ENCODE measurements around the gene ATXN3L. TPM values are rescaled to one million over a fixed set of nuclear protein-coding genes. Genes with fewer than 3 reads are reported as not detected.
"Not testable (repeated sequence)": the region's sequence is repeated elsewhere in the genome, so short reads cannot be mapped to it uniquely, and the experiment has no call there.

The ATXN3L gene
- total RNA-seq, 4 donors from 2014 or later = not detected

GRCh38 chrX:13307041-13307440 is 12.8 kb downstream of the ATXN3L start:
- Histone ChIP-seq H3K4me1 (no peaks in the 10 kb centered on the region), H3K27me3 (no peaks in the 10 kb centered on the region), H3K4me3 (no peak overlapping the region), H3K27ac (no peak overlapping the region), H3K36me3 (no peaks in the 10 kb centered on the region), H3K9me3 (no peaks in the 10 kb centered on the region)
- in situ Hi-C loops (cut with MboI; ENCODE audit: low pct_ligation_motif_present in 1 of 4, low pct_unique_long_range_greater_than_20kb in 1 of 4, low sequenced_read_pairs in 3 of 4) (no loop called here), intact Hi-C loops (cut with DNase I; ENCODE audit: low total_unique reads) (no loop called here)
- TF ChIP-seq, protein P1, sequence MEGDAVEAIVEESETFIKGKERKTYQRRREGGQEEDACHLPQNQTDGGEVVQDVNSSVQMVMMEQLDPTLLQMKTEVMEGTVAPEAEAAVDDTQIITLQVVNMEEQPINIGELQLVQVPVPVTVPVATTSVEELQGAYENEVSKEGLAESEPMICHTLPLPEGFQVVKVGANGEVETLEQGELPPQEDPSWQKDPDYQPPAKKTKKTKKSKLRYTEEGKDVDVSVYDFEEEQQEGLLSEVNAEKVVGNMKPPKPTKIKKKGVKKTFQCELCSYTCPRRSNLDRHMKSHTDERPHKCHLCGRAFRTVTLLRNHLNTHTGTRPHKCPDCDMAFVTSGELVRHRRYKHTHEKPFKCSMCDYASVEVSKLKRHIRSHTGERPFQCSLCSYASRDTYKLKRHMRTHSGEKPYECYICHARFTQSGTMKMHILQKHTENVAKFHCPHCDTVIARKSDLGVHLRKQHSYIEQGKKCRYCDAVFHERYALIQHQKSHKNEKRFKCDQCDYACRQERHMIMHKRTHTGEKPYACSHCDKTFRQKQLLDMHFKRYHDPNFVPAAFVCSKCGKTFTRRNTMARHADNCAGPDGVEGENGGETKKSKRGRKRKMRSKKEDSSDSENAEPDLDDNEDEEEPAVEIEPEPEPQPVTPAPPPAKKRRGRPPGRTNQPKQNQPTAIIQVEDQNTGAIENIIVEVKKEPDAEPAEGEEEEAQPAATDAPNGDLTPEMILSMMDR (IDR thresholded peaks at IDR 0.05) = no peak
- no peak for TF ChIP-seq EP300 (IDR thresholded peaks at IDR 0.05; ENCODE audit: low read depth)
- no peak for TF ChIP-seq POLR2AphosphoS5 (IDR thresholded peaks at IDR 0.05)
- 76 to 84% methylated on average over 2 of the region's 2 CpGs for WGBS, 2 donors (ENCODE audit: low coverage in 1 of 2)
- DNase-seq = no peak

- no peak for TF ChIP-seq EP300 (IDR thresholded peaks at IDR 0.05; ENCODE audit: low read depth)
- TF ChIP-seq POLR2AphosphoS5 (IDR thresholded peaks at IDR 0.05) = no peak
- TF ChIP-seq, protein P1 (IDR thresholded peaks at IDR 0.05) = no peak
- TF ChIP-seq POLR2A (IDR thresholded peaks at IDR 0.05) = no peak
- intact Hi-C loops (cut with DNase I; ENCODE audit: low total_unique reads) = no loop called here
- no peaks in the 10 kb centered on the region for H3K36me3 ChIP-seq
- 70% methylated on average over 2 of the region's 2 CpGs; no CpG with 5 or more reads in 1 of the 2 donors for WGBS, 2 donors (ENCODE audit: low coverage in 1 of 2)
- H3K4me3 ChIP-seq = no peak overlapping the region
- DNase-seq = no peak
- H3K27ac ChIP-seq = no peak overlapping the region
- no peaks in the 10 kb centered on the region for H3K9me3 ChIP-seq
- in situ Hi-C loops (cut with MboI; ENCODE audit: low pct_ligation_motif_present in 1 of 4, low pct_unique_long_range_greater_than_20kb in 1 of 4, low sequenced_read_pairs in 3 of 4) = no loop called here
- no peaks in the 10 kb centered on the region for H3K27me3 ChIP-seq
- no peaks in the 10 kb centered on the region for H3K4me1 ChIP-seq
Measured at GRCh38 chrX:13305108-13305507, 14.7 kb downstream of the ATXN3L start.

DNA sequence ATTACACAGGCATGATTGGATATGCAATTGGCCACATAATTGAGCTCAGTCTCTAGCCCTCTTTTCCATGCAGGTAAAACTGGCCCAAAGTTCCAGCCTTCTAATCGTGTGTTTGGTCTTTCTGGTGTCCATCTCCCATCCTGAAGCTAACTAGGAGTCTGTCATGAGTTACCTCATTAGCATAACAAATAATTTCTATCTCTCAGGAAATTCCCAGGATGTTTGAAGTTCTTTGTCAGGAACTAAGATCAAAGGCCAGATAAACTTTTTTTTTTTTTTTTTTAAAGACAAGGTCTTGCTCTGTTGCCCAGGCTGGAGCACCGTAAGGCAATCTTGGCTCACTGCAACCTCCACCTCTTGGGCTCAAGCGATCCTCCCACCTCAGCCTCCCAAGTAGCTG is 15.8 kb downstream of the ATXN3L start:
- in situ Hi-C loops (cut with MboI; ENCODE audit: low pct_ligation_motif_present in 1 of 4, low pct_unique_long_range_greater_than_20kb in 1 of 4, low sequenced_read_pairs in 3 of 4) = no loop called here
- 85% methylated on average over 3 of the region's 3 CpGs; no CpG with 5 or more reads in 1 of the 2 donors for WGBS, 2 donors (ENCODE audit: low coverage in 1 of 2)

DNA sequence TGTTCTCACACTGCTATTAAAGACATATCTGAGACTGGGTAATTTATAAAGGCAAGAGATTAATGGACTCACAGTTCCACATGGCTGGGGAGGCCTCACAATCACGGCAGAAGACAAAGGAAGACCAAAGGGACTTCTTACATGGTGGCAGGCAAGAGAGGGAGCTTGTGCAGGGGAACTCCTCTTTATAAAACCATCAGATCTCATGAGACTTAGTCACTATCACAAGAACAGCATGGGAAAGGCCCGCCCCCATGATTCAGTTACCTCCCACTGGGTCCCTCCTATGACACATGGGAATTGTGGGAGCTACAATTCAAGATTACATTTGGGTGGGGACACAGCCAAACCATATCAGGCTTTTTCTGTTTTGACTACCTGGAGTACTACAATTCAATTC is 16.6 kb downstream of the ATXN3L start:
- H3K27ac ChIP-seq; H3K4me3 ChIP-seq; DNase-seq; intact Hi-C loops (cut with DNase I; ENCODE audit: low total_unique reads); H3K4me1 ChIP-seq; H3K27me3 ChIP-seq; in situ Hi-C loops (cut with MboI; ENCODE audit: low pct_ligation_motif_present in 1 of 4, low pct_unique_long_range_greater_than_20kb in 1 of 4, low sequenced_read_pairs in 3 of 4); H3K36me3 ChIP-seq; H3K9me3 ChIP-seq: not testable (repeated sequence)
- 81 to 92% methylated on average over 2 of the region's 2 CpGs for WGBS, 2 donors (ENCODE audit: low coverage in 1 of 2)

More for the DNA sequence above, 15.8 kb downstream of the ATXN3L start:
- DNase-seq = no peak
- Histone ChIP-seq H3K27ac (no peak overlapping the region), H3K27me3 (no peaks in the 10 kb centered on the region), H3K9me3 (no peaks in the 10 kb centered on the region), H3K4me3 (no peak overlapping the region), H3K36me3 (no peaks in the 10 kb centered on the region), H3K4me1 (no peaks in the 10 kb centered on the region)
- TF ChIP-seq POLR2AphosphoS5 (IDR thresholded peaks at IDR 0.05) (no peak), EP300 (IDR thresholded peaks at IDR 0.05; ENCODE audit: low read depth) (no peak), POLR2A (IDR thresholded peaks at IDR 0.05) (no peak)
- TF ChIP-seq, protein P1 (IDR thresholded peaks at IDR 0.05) = no peak
- intact Hi-C loops (cut with DNase I; ENCODE audit: low total_unique reads) = no loop called here

DNA sequence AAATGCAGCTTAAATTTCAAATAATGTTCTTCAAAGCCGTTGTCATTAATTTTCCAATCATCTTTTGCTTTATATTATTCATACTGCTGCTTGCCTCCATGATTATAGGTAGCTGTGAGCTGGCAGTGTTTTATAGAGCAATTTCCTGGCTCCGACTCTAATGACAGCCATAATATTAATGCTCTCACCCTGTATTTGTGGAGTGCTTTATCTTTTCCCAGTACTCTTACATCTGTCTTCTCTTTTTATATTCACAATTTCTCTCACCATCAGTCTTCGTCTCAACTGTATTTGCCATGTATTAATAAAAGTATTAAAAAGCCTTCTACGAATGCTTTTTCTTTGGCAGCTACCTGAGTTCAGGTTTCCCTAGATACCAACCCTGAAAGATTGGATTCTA is 21.0 kb downstream of the ATXN3L start:
- Histone ChIP-seq H3K27me3 (no peaks in the 10 kb centered on the region), H3K4me1 (no peaks in the 10 kb centered on the region), H3K36me3 (no peaks in the 10 kb centered on the region), H3K4me3 (no peak overlapping the region), H3K27ac (no peak overlapping the region), H3K9me3 (no peaks in the 10 kb centered on the region)
- in situ Hi-C loops (cut with MboI; ENCODE audit: low pct_ligation_motif_present in 1 of 4, low pct_unique_long_range_greater_than_20kb in 1 of 4, low sequenced_read_pairs in 3 of 4) = no loop called here
- intact Hi-C loops (cut with DNase I; ENCODE audit: low total_unique reads) = no loop called here
- 66 to 74% methylated on average over 3 to 4 of the region's 4 CpGs for WGBS, 2 donors (ENCODE audit: low coverage in 1 of 2)
- TF ChIP-seq, protein P1 (IDR thresholded peaks at IDR 0.05) = no peak
- TF ChIP-seq POLR2A (IDR thresholded peaks at IDR 0.05) (no peak), EP300 (IDR thresholded peaks at IDR 0.05; ENCODE audit: low read depth) (no peak), POLR2AphosphoS5 (IDR thresholded peaks at IDR 0.05) (no peak)
- DNase-seq = no peak
